ENCODE results near the gene MYH2.

- TF ChIP-seq, protein P1, sequence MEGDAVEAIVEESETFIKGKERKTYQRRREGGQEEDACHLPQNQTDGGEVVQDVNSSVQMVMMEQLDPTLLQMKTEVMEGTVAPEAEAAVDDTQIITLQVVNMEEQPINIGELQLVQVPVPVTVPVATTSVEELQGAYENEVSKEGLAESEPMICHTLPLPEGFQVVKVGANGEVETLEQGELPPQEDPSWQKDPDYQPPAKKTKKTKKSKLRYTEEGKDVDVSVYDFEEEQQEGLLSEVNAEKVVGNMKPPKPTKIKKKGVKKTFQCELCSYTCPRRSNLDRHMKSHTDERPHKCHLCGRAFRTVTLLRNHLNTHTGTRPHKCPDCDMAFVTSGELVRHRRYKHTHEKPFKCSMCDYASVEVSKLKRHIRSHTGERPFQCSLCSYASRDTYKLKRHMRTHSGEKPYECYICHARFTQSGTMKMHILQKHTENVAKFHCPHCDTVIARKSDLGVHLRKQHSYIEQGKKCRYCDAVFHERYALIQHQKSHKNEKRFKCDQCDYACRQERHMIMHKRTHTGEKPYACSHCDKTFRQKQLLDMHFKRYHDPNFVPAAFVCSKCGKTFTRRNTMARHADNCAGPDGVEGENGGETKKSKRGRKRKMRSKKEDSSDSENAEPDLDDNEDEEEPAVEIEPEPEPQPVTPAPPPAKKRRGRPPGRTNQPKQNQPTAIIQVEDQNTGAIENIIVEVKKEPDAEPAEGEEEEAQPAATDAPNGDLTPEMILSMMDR (IDR thresholded peaks at IDR 0.05), result no peak
- TF ChIP-seq POLR2A (IDR thresholded peaks at IDR 0.05), result no peak
Measured at GRCh38 chr17:10516638-10517037, 32.8 kb downstream of the MYH2 start.

Data from Peyer's patch (tissue), 4 donors.